GM12878 (cell line): Measurements from ENCODE around the gene JPH4. TPM values are rescaled to one million over a fixed set of nuclear protein-coding genes. Genes with fewer than 3 reads are reported as not detected.

Experiments
- ATAC-seq: fragments of 200-7000 bp; cut with Tn5 transposase; 3 replicates; pipeline ENCODE4 v1.9.1; 2020; ENCODE audit warnings: mild to moderate bottlenecking, moderate library complexity
- BruUV-seq: library from RNA; stranded (reverse); fragments of 400-500 nt; replicated peaks from 2 replicates; lab custom pipeline; 2021; lab: Mats Ljungman, UMichigan
- CTCF ChIA-PET: fragments of 300-600 bp; sonication (Branson Sonifier 250); formaldehyde crosslinking; extraction: SDS; loops from one replicate; lab custom pipeline; 2021; ENCODE audit warnings: inconsistent platforms; lab: Yijun Ruan, JAX
- POLR2A ChIA-PET: fragments of 350-600 bp; formaldehyde crosslinking; extraction: SDS; loops from one replicate; lab custom pipeline; 2021; ENCODE audit warnings: inconsistent platforms; lab: Charles Lee
- RAD21 ChIA-PET: fragments of 300-600 bp; sonication (Branson Sonifier 250); formaldehyde crosslinking; loops from one replicate; lab custom pipeline; 2023; ENCODE audit warnings: antibody characterized with exemption; ENCODE audit not compliant: unreplicated experiment; lab: Charles Lee
- SMC1A ChIA-PET: fragments of 300-600 bp; sonication (Branson Sonifier 250); formaldehyde crosslinking; loops from one replicate; lab custom pipeline; 2023; ENCODE audit not compliant: unreplicated experiment, uncharacterized antibody; lab: Charles Lee
- DNase-seq: peaks from one replicate; pipeline ENCODE4 v3.0.0-alpha.2; 2011; ENCODE audit warnings: low read depth, low spot score
- FAIRE-seq: peaks from 3 replicates; lab custom pipeline; 2011; peaks lifted over from hg19 to GRCh38; lab: Jason Lieb, UNC
- H2AFZ ChIP-seq: 2 replicates; pipeline ENCODE4 v1.6.0; 2011; ENCODE audit warnings: low read depth, low read length, control low read depth; ENCODE audit not compliant: control insufficient read depth
- H3K27ac ChIP-seq: 2 replicates; pipeline ENCODE4 v1.5.1; 2011; ENCODE audit warnings: control low read depth; ENCODE audit not compliant: control insufficient read depth, insufficient read depth
- H3K27me3 ChIP-seq, 2 experiments: replicated peaks in 1 of 2; 2 replicates each; pipeline versions ENCODE4 v1.6.0 to v1.6.1; 2011; ENCODE audit warnings: low read length in 1 of 2; ENCODE audit not compliant: control insufficient read depth in 2 of 2, insufficient read depth in 2 of 2
- H3K36me3 ChIP-seq, 2 experiments: 2 replicates each; pipeline ENCODE4 v1.5.1; 2011; ENCODE audit warnings: low read length in 1 of 2; ENCODE audit not compliant: control insufficient read depth in 2 of 2, insufficient read depth in 2 of 2
- H3K4me1 ChIP-seq: 2 replicates; pipeline ENCODE4 v1.6.1; 2011; ENCODE audit warnings: mild to moderate bottlenecking, low read length, moderate library complexity, mixed read lengths; ENCODE audit not compliant: control insufficient read depth, insufficient read depth
- H3K4me2 ChIP-seq: 2 replicates; pipeline ENCODE4 v1.6.0; 2011; ENCODE audit warnings: control low read depth; ENCODE audit not compliant: control insufficient read depth, insufficient read depth
- H3K4me3 ChIP-seq: fragments of 200-600 bp; sonication (generic); 2 replicates; pipeline ENCODE4 v1.5.1; 2016
- H3K79me2 ChIP-seq: 2 replicates; pipeline ENCODE4 v1.6.0; 2011; ENCODE audit warnings: low read length; ENCODE audit not compliant: control insufficient read depth, insufficient read depth
- H3K9ac ChIP-seq: 2 replicates; pipeline ENCODE4 v1.8.0; 2011; ENCODE audit warnings: low read length, control low read depth, mixed read lengths; ENCODE audit not compliant: control insufficient read depth, insufficient read depth
- H3K9me3 ChIP-seq: replicated peaks from 3 replicates; pipeline ENCODE4 v1.5.1; 2011; ENCODE audit warnings: mild to moderate bottlenecking, low read length; ENCODE audit not compliant: control insufficient read depth, insufficient read depth
- H4K20me1 ChIP-seq: 2 replicates; pipeline ENCODE4 v1.6.0; 2011; ENCODE audit not compliant: control insufficient read depth, insufficient read depth
- CBX5 ChIP-seq: sonication (generic); IDR thresholded peaks from 2 replicates; pipeline ENCODE4 v1.6.1; 2016; ENCODE audit warnings: low read depth, moderate library complexity, mild to moderate bottlenecking, inconsistent platforms
- CREM ChIP-seq: IDR thresholded peaks from 2 replicates; pipeline ENCODE4 v1.6.1; 2014; ENCODE audit warnings: antibody characterized with exemption, low read depth
- FOS ChIP-seq: IDR thresholded peaks from 3 replicates; pipeline ENCODE4 v1.6.1; 2011; ENCODE audit warnings: borderline replicate concordance; ENCODE audit not compliant: insufficient read length; ENCODE audit errors: extremely low read depth
- HSF1 ChIP-seq: fragments of 150-350 bp; IDR thresholded peaks from 2 replicates; pipeline ENCODE4 v1.6.1; 2014; ENCODE audit warnings: mild to moderate bottlenecking, low read depth, low read length
- SMAD1 ChIP-seq: fragments of 450-650 bp; IDR thresholded peaks from 2 replicates; pipeline ENCODE4 v1.6.1; 2018; ENCODE audit warnings: mild to moderate bottlenecking, low read depth; ENCODE audit not compliant: partially characterized antibody
- SMAD5 ChIP-seq: IDR thresholded peaks from 2 replicates; pipeline ENCODE4 v1.6.1; 2016; ENCODE audit warnings: antibody characterized with exemption, low read depth
- SPI1 ChIP-seq: IDR thresholded peaks from 2 replicates; pipeline ENCODE4 v1.6.1; 2011; ENCODE audit warnings: low read depth, mild to moderate bottlenecking, low read length, moderate library complexity, borderline replicate concordance; ENCODE audit not compliant: insufficient read depth
- SREBF1 ChIP-seq: IDR thresholded peaks from 2 replicates; pipeline ENCODE4 v1.6.1; 2012; ENCODE audit warnings: mild to moderate bottlenecking, low read length
- WGBS: methylation state at CpG from one replicate; pipeline ENCODE4 v1.1.6; 2016; ENCODE audit warnings: low lambda C conversion rate; ENCODE audit not compliant: insufficient replicate concordance, insufficient coverage; ENCODE audit errors: missing lambda C conversion rate; 5-methylcytosine and 5-hydroxymethylcytosine counted together
- in situ Hi-C: fragments of 300-500 bp; cut with MboI; formaldehyde crosslinking; loops from 9 replicates; pipeline ENCODE4 v1.14.3; 2018; ENCODE audit warnings: mixed read lengths
- intact Hi-C: fragments of 100-400 bp; cut with micrococcal nuclease; formaldehyde crosslinking; loops from one replicate; pipeline ENCODE4 v1.14.2; 2022; ENCODE audit not compliant: unreplicated experiment
- polyA plus RNA-seq, 11 experiments: library from polyadenylated mRNA; depleted of rRNA in 4 of 11; unstranded in 6 of 11; stranded (reverse) in 5 of 11; fragments of >200 nt; fragmentation: Nextera tagmentation in 4 of 11; fragmentation: Illumina TruSeq in 1 of 11; extraction: Ambion mirVana in 4 of 11; extraction: Trizol in 1 of 11; gene quantifications; 1 replicate in 1 of 11; 2 replicates in 10 of 11; pipeline versions ENCODE4 v1.2.1 to v1.2.3, GENCODE V29; 2011 to 2016; ENCODE audit warnings: inconsistent platforms in 2 of 11, missing spikeins in 2 of 11, low read depth in 1 of 11
- total RNA-seq, 4 experiments: library from RNA; depleted of rRNA in 3 of 4; stranded (reverse); fragments of >200 nt in 3 of 4; fragmentation: Illumina TruSeq in 1 of 4; extraction: Trizol in 1 of 4; gene quantifications; 2 replicates each; pipeline versions ENCODE4 v1.2.1 to v1.2.3, GENCODE V29; 2013 to 2021
- TF ChIP-seq, protein P1 (sequence below): fragments of 450-650 bp; IDR thresholded peaks from 2 replicates; pipeline ENCODE4 v1.6.1; 2018; ENCODE audit warnings: borderline replicate concordance, mild to moderate bottlenecking; ENCODE audit not compliant: partially characterized antibody
- TF ChIP-seq, protein P2 (sequence below): fragments of 450-650 bp; formaldehyde crosslinking; IDR thresholded peaks from 2 replicates; pipeline ENCODE4 v1.5.0; 2022; ENCODE audit warnings: mild to moderate bottlenecking, missing genetic modification characterization
- TF ChIP-seq, protein P3 (sequence below): fragments of 450-650 bp; IDR thresholded peaks from 2 replicates; pipeline ENCODE4 v1.6.1; 2017; ENCODE audit warnings: mild to moderate bottlenecking, moderate library complexity

The JPH4 gene
- total and polyA plus RNA-seq, 10 of the 15 experiments (the other 5 are each of a cell fraction or from before 2014, with no cell fraction given) = 0.48 to 10.3 (median 3.8) TPM

GRCh38 chr14:23523229-23524016 lies 55.2 kb downstream of the JPH4 start:
- no TSS peak for BruUV-seq
- RAD21 ChIA-PET = no interaction called here
- TF ChIP-seq, protein P1, sequence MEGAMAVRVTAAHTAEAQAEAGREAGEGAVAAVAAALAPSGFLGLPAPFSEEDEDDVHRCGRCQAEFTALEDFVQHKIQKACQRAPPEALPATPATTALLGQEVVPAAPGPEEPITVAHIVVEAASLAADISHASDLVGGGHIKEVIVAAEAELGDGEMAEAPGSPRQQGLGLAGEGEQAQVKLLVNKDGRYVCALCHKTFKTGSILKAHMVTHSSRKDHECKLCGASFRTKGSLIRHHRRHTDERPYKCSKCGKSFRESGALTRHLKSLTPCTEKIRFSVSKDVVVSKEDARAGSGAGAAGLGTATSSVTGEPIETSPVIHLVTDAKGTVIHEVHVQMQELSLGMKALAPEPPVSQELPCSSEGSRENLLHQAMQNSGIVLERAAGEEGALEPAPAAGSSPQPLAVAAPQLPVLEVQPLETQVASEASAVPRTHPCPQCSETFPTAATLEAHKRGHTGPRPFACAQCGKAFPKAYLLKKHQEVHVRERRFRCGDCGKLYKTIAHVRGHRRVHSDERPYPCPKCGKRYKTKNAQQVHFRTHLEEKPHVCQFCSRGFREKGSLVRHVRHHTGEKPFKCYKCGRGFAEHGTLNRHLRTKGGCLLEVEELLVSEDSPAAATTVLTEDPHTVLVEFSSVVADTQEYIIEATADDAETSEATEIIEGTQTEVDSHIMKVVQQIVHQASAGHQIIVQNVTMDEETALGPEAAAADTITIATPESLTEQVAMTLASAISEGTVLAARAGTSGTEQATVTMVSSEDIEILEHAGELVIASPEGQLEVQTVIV = no peak
- TF ChIP-seq, protein P2, sequence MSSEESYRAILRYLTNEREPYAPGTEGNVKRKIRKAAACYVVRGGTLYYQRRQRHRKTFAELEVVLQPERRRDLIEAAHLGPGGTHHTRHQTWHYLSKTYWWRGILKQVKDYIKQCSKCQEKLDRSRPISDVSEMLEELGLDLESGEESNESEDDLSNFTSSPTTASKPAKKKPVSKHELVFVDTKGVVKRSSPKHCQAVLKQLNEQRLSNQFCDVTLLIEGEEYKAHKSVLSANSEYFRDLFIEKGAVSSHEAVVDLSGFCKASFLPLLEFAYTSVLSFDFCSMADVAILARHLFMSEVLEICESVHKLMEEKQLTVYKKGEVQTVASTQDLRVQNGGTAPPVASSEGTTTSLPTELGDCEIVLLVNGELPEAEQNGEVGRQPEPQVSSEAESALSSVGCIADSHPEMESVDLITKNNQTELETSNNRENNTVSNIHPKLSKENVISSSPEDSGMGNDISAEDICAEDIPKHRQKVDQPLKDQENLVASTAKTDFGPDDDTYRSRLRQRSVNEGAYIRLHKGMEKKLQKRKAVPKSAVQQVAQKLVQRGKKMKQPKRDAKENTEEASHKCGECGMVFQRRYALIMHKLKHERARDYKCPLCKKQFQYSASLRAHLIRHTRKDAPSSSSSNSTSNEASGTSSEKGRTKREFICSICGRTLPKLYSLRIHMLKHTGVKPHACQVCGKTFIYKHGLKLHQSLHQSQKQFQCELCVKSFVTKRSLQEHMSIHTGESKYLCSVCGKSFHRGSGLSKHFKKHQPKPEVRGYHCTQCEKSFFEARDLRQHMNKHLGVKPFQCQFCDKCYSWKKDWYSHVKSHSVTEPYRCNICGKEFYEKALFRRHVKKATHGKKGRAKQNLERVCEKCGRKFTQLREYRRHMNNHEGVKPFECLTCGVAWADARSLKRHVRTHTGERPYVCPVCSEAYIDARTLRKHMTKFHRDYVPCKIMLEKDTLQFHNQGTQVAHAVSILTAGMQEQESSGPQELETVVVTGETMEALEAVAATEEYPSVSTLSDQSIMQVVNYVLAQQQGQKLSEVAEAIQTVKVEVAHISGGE = no peak
- TF ChIP-seq SMAD1 (no peak), FOS (no peak), HSF1 (no peak), CREM (no peak), CBX5 (no peak), SREBF1 (no peak), SPI1 (no peak), SMAD5 (no peak)
- TF ChIP-seq, protein P3, sequence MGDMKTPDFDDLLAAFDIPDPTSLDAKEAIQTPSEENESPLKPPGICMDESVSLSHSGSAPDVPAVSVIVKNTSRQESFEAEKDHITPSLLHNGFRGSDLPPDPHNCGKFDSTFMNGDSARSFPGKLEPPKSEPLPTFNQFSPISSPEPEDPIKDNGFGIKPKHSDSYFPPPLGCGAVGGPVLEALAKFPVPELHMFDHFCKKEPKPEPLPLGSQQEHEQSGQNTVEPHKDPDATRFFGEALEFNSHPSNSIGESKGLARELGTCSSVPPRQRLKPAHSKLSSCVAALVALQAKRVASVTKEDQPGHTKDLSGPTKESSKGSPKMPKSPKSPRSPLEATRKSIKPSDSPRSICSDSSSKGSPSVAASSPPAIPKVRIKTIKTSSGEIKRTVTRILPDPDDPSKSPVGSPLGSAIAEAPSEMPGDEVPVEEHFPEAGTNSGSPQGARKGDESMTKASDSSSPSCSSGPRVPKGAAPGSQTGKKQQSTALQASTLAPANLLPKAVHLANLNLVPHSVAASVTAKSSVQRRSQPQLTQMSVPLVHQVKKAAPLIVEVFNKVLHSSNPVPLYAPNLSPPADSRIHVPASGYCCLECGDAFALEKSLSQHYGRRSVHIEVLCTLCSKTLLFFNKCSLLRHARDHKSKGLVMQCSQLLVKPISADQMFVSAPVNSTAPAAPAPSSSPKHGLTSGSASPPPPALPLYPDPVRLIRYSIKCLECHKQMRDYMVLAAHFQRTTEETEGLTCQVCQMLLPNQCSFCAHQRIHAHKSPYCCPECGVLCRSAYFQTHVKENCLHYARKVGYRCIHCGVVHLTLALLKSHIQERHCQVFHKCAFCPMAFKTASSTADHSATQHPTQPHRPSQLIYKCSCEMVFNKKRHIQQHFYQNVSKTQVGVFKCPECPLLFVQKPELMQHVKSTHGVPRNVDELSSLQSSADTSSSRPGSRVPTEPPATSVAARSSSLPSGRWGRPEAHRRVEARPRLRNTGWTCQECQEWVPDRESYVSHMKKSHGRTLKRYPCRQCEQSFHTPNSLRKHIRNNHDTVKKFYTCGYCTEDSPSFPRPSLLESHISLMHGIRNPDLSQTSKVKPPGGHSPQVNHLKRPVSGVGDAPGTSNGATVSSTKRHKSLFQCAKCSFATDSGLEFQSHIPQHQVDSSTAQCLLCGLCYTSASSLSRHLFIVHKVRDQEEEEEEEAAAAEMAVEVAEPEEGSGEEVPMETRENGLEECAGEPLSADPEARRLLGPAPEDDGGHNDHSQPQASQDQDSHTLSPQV = no peak

More at GRCh38 chr14:23523229-23524016, 55.2 kb downstream of the JPH4 start:
- Histone ChIP-seq H3K27ac (no peak overlapping the region), H3K4me2 (no peak overlapping the region), H3K79me2 (no peaks in the 10 kb centered on the region), H3K9me3 (no peaks in the 10 kb centered on the region), H3K4me1 (no peaks in the 10 kb centered on the region), H4K20me1 (no peaks in the 10 kb centered on the region), H3K27me3 (no peaks in the 10 kb centered on the region), H3K4me3 (no peak overlapping the region), H3K36me3 (no peaks in the 10 kb centered on the region), H2AFZ (no peak overlapping the region), H3K9ac (no peak overlapping the region)
- in situ Hi-C loops = no loop called here
- DNase-seq (no peak), ATAC-seq (no peak), FAIRE-seq (no peak)
- POLR2A ChIA-PET = no interaction called here
- CTCF ChIA-PET = interaction anchor here (0.5 to 1.5 kb wide), 3 partner anchors 16 to 35 kb away, joined by 3 read pairs; no protein-coding TSS in a partner anchor
- SMC1A ChIA-PET = interaction anchor here (1.3 kb wide), 1 partner anchor 34 kb away, joined by 3 read pairs; no protein-coding TSS in a partner anchor
- 74% methylated on average over 16 of the region's 16 CpGs for WGBS
- intact Hi-C loops = no loop called here
